HEK293 (cell line): Measurements from ENCODE around the gene USP6NL.

ENCODE experiments used
- BCL11A ChIP-seq: fragments of 450-650 bp; formaldehyde crosslinking; IDR thresholded peaks from 2 replicates; pipeline ENCODE4 v1.5.1; 2016; ENCODE audit warnings: low read depth, missing biosample characterization, missing genetic modification characterization
- CTCF ChIP-seq: fragments of 450-650 bp; formaldehyde crosslinking; IDR thresholded peaks from 2 replicates; pipeline ENCODE4 v1.5.1; 2016; ENCODE audit warnings: missing biosample characterization, missing genetic modification characterization
- GLIS2 ChIP-seq: fragments of 450-650 bp; formaldehyde crosslinking; IDR thresholded peaks from 2 replicates; pipeline ENCODE4 v1.5.1; 2016; ENCODE audit warnings: missing biosample characterization, missing genetic modification characterization
- HOXC10 ChIP-seq: sonication (generic); formaldehyde crosslinking; IDR thresholded peaks from 2 replicates; pipeline ENCODE4 v1.8.1; 2023; ENCODE audit warnings: mild to moderate bottlenecking, missing genetic modification reagents
- TRIM28 ChIP-seq: IDR thresholded peaks from 2 replicates; pipeline ENCODE4 v1.6.1; 2011; ENCODE audit warnings: low read length, control low read depth, borderline replicate concordance
- ZBTB8A ChIP-seq: fragments of 450-650 bp; formaldehyde crosslinking; IDR thresholded peaks from 2 replicates; pipeline ENCODE4 v1.5.1; 2016; ENCODE audit warnings: missing biosample characterization, missing genetic modification characterization
- ZNF132 ChIP-seq: fragments of 450-650 bp; formaldehyde crosslinking; IDR thresholded peaks from 2 replicates; pipeline ENCODE4 v1.5.1; 2017; ENCODE audit warnings: missing biosample characterization, missing genetic modification characterization, borderline replicate concordance
- ZNF148 ChIP-seq: fragments of 450-650 bp; formaldehyde crosslinking; IDR thresholded peaks from 2 replicates; pipeline ENCODE4 v1.5.0; 2017; ENCODE audit warnings: missing biosample characterization, missing genetic modification characterization, borderline replicate concordance
- ZNF248 ChIP-seq: fragments of 450-650 bp; formaldehyde crosslinking; IDR thresholded peaks from 2 replicates; pipeline ENCODE4 v1.5.1; 2017; ENCODE audit warnings: missing biosample characterization, missing genetic modification characterization
- ZNF292 ChIP-seq: fragments of 450-650 bp; formaldehyde crosslinking; IDR thresholded peaks from 2 replicates; pipeline ENCODE4 v1.5.1; 2016; ENCODE audit warnings: low read depth, missing biosample characterization, missing genetic modification characterization, borderline replicate concordance
- ZNF585B ChIP-seq: fragments of 450-650 bp; formaldehyde crosslinking; IDR thresholded peaks from 2 replicates; pipeline ENCODE4 v1.5.1; 2016; ENCODE audit warnings: missing biosample characterization, missing genetic modification characterization
- ZSCAN16 ChIP-seq: fragments of 450-650 bp; formaldehyde crosslinking; IDR thresholded peaks from 2 replicates; pipeline ENCODE4 v1.5.1; 2016; ENCODE audit warnings: missing biosample characterization, missing genetic modification characterization

- TF ChIP-seq ZNF148 (tag by site-specific recombination) (no peak), ZNF248 (tag by site-specific recombination) (no peak), ZNF132 (no peak), CTCF (tag by site-specific recombination) (no peak), ZNF292 (tag by site-specific recombination) (no peak), ZBTB8A (no peak), ZNF585B (tag by site-specific recombination) (no peak), TRIM28 (no peak), ZSCAN16 (tag by site-specific recombination) (no peak), HOXC10 (no peak), GLIS2 (no peak), BCL11A (tag by site-specific recombination) (no peak)
Measured at GRCh38 chr10:11454958-11455566, 156.4 kb downstream of the USP6NL start.
